C4-2B (cell line): ENCODE data around the gene CHCHD1.

Source experiments
- ZFX ChIP-seq: fragments of 450-650 bp; IDR thresholded peaks from 2 replicates; pipeline ENCODE4 v1.6.1; 2017
- TF ChIP-seq, protein P1 (sequence below): fragments of 450-650 bp; conservative IDR thresholded peaks from 2 replicates; pipeline ENCODE4 v1.5.1; 2017; ENCODE audit warnings: mild to moderate bottlenecking

DNA sequence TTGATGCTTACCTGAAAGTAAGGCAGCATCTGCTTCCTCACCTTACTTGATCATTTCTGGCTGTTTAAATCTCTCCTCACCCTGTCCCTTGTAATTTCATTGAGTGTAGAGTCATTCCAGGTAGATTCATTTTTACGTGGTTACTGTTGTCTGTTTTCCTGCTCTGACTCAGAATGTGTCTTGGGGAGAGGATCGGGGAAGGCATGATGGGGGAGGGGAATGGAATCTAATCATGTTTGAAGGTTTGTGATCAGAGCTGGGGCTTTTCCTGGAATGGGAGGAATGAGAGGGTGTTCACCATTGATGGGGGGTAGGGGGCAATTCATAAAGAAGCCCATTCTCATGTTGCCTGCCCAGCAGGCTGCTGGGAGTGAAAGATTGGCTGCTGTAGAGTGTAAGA lies 18.9 kb upstream of the CHCHD1 start:
- TF ChIP-seq, protein P1, sequence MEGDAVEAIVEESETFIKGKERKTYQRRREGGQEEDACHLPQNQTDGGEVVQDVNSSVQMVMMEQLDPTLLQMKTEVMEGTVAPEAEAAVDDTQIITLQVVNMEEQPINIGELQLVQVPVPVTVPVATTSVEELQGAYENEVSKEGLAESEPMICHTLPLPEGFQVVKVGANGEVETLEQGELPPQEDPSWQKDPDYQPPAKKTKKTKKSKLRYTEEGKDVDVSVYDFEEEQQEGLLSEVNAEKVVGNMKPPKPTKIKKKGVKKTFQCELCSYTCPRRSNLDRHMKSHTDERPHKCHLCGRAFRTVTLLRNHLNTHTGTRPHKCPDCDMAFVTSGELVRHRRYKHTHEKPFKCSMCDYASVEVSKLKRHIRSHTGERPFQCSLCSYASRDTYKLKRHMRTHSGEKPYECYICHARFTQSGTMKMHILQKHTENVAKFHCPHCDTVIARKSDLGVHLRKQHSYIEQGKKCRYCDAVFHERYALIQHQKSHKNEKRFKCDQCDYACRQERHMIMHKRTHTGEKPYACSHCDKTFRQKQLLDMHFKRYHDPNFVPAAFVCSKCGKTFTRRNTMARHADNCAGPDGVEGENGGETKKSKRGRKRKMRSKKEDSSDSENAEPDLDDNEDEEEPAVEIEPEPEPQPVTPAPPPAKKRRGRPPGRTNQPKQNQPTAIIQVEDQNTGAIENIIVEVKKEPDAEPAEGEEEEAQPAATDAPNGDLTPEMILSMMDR, result no peak
- TF ChIP-seq ZFX, result no peak
